Measurements from ENCODE around the gene MSANTD7.

Gene MSANTD7

DNA sequence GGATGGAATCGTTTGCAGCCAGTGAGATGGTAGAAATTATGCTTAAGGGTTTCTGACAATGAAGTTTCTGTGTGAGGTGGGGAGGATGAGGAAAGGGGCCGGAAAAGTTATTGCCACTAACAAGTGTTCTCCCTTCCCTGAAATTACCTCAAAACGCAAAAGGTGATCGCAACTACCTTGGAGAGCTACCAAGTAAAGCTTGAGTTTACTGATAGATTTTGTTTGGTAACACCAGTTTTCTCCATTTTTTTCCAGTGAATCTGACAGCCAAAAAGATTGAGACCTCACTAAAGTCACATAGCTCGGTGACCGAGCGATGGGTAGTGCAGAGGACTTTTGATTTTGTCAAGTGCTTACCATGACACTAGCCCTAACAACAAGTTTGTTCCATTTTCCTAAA lies 42.1 kb downstream of the MSANTD7 start:
- Histone ChIP-seq H3K9ac (ENCODE audit: low read depth in 1 of 2, low read length in 2 of 2) (peak overlapping the region in 1 of 2 donors; percentile 75), H3K4me3 (ENCODE audit: low read depth in 1 of 2, low read length in 2 of 2) (peak overlapping the region; percentile 94 to 96), H3K4me1 (ENCODE audit: control insufficient read depth in 1 of 2, insufficient read depth in 2 of 2, low read length in 2 of 2) (peaks cover 14 to 19% of the 10 kb centered on the region in 2 donors)

DNA sequence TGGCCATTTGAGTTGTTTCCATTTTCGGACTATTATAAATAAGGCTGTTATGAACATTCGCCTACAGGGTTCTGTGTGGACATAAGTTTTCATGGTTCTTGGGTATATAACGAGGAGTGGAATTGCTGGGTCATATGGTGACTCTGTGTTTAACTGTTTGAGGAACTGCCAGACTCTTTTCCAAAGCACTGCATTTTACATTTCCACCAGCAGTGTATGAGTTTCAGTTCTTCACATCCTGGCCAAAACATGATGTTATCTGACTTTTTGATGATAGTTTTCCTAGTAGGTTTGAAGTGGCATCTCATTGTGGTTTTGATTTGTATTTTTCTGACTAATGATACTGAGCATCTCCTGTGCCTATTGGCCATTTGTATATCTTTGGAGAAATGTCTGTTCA lies 46.0 kb downstream of the MSANTD7 start:
- H3K27me3 ChIP-seq (ENCODE audit: control insufficient read depth in 1 of 2, insufficient read depth in 2 of 2, low read length in 2 of 2) = no peaks in the 10 kb centered on the region
- peaks cover 8 to 10% of the 10 kb centered on the region in 2 donors for H3K4me1 ChIP-seq (ENCODE audit: control insufficient read depth in 1 of 2, insufficient read depth in 2 of 2, low read length in 2 of 2)
- H3K36me3 ChIP-seq (ENCODE audit: control insufficient read depth in 1 of 2, insufficient read depth in 2 of 2, low read length in 2 of 2) = no peaks in the 10 kb centered on the region
- H3K9me3 ChIP-seq (ENCODE audit: control insufficient read depth in 1 of 2, low read length in 2 of 2) = no peaks in the 10 kb centered on the region
- no peak overlapping the region for H3K9ac ChIP-seq (ENCODE audit: low read depth in 1 of 2, low read length in 2 of 2)
- H3K4me3 ChIP-seq (ENCODE audit: low read depth in 1 of 2, low read length in 2 of 2) = no peak overlapping the region
- H3K27ac ChIP-seq (ENCODE audit: low read depth, low read length) = no peak overlapping the region

More for the DNA sequence above, 42.1 kb downstream of the MSANTD7 start:
- no peaks in the 10 kb centered on the region for H3K27me3 ChIP-seq (ENCODE audit: control insufficient read depth in 1 of 2, insufficient read depth in 2 of 2, low read length in 2 of 2)
- H3K9me3 ChIP-seq (ENCODE audit: control insufficient read depth in 1 of 2, low read length in 2 of 2) = no peaks in the 10 kb centered on the region
- H3K36me3 ChIP-seq (ENCODE audit: control insufficient read depth in 1 of 2, insufficient read depth in 2 of 2, low read length in 2 of 2) = no peaks in the 10 kb centered on the region
- no peak overlapping the region for H3K27ac ChIP-seq (ENCODE audit: low read depth, low read length)
